8988T (cell line): ENCODE data around the gene RBFOX1.

Source experiments
- DNase-seq: peaks from one replicate; pipeline ENCODE4 v3.0.0; 2011

The RBFOX1 gene

DNA sequence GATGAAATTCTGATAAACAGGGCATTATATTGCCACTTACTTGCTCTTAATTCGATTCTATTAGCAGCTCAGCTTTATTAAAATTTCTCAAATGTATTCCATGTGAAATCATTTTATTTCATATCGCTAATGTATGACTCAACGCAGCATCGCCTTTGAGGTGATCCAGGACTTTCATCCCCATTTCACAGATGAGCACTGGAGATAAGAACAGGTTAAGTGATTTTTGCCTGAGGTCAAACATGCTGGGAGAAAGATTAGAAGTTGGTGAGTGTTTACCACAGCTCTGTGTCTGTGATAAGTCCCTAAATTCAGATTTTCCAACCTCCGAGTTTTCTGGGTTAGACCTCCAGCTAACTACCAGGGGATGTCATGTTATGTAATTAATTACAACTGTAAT lies 43.6 kb downstream of the RBFOX1 start:
- DNase-seq, result no peak

GRCh38 chr16:7377231-7377630 lies 44.6 kb downstream of the RBFOX1 start:
- DNase-seq, result no peak

DNA sequence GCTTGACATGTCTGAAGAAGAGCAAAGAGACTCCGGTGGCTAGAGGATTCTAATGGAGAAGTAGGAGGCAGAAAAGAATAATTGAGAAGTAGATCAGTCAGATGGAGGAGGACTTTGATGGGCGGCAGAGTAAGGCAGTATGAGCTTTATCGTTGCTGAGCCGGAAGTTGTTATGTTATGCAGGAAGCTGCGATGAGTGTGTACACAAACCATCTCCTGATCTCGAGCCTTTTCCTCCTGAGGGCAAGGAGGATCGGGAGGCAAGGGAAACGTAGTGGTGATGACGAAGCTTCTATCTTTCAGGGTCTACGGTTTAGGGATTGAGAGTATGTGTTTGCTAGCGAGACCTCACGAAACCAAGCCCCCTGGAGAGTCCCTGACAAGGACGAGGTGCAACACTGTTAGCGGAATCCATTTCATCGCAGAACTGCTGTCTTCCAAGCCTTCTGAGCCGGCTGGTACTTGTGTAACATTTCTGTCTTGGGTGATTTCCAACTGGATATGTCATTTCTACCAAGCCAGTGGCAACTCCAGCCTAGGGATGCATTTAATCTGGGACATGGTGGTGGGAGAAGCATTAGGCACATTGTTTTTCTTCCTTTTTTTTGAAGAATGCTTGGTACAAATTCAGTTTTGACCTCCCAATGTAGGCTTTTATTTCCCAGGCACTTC lies 45.5 kb downstream of the RBFOX1 start:
- DNase-seq, result no peak

- no peak for DNase-seq
These were observed 47.8 kb downstream of the RBFOX1 start for GRCh38 chr16:7380441-7380840.

GRCh38 chr16:7380911-7381310 lies 48.3 kb downstream of the RBFOX1 start:
- DNase-seq, result no peak

DNA sequence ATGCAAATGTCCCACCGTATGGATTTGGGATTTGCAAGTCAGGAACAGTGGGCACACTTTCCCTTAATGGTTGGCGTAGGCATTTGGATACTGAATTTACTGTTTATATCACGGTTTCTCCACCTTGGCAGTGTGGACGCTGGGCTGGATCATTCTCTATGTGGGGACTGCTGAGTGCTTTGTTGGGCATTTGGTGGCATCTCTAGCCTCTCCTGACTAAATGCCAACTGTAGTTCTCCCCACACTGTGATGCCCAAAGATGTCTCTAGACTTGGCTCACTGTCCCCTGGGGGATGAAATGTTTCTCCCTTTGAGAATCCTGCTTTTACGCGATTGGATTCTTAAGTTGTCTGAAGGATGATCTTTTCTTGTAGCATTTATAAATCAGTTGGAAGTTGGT lies 49.0 kb downstream of the RBFOX1 start:
- no peak for DNase-seq

DNA sequence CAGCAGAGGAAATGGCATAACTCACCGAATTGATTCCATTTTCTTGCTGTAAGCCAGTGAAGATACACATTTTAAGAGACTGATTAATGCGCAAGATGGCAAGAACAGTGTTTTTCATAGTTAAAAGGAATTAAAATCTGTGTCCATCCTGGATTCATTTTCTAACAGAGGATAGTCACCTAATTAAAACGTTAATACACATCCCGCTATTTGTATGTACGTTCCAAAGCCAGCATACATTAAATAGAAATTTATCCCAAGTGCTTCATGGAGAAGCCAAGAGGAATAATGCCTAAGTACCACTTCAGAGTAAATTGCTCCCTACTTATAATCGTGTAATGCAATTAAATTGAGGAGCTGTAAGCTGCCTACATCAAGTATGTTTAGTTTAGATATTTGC lies 49.9 kb downstream of the RBFOX1 start:
- no peak for DNase-seq

GRCh38 chr16:7390974-7391373 lies 58.3 kb downstream of the RBFOX1 start:
- DNase-seq, result no peak

DNA sequence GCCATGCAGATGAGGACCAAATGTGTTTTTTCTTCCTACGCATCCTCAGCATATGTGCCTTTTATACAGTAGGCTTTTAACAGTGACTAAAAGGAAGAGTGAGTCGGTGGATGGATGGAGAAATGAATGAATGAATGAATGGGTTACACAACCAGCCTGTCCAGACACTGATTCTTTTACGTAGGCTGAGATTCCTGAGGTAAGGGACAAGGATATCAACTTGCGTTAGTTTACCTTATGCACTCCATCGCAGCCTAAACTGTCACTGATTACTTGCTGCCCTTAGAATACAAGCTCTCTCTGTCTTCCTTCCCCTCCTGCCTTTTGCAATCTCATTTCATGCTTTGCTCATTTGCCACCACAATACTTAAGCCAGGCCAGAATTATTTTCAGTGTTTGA lies 59.0 kb downstream of the RBFOX1 start:
- no peak for DNase-seq

DNA sequence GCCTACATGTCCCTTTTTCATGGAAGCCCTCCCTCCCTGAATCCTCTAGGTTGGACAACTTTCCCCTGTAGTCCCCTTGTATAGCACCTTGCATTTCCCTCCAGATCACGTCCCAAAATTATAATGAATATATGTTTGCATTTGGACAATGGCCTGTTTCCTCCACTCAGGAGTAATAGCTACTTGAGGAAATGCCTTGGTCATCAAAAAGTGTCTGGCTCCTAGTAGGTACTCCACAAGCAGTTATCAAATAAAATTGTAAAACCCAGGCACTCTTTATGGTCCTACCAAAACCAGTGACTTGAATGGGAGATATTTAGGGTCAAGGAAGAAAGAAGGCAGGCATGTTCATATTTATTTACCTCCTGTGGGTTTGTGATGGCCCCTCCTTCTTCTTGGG lies 59.6 kb downstream of the RBFOX1 start:
- no peak for DNase-seq

DNA sequence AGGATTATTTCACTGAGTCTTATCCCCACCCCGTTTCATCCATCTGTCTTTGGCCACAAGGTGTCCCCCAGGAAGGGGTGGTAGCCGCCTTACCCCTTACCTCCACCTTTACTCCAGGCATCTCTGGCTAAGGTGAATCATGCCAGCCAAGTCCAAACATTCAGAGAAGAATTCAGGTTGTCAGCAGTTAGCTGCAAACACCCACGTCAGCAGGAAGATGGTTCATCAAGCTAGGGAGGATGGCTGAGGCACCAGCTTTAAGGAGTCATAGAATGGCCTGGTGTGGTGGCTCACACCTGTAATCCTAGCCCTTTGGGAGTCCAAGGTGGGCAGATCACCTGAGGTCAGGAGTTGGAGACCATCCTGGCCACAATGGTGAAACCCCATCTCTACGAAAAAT lies 61.0 kb downstream of the RBFOX1 start:
- no peak for DNase-seq

GRCh38 chr16:7394720-7395336 lies 62.2 kb downstream of the RBFOX1 start:
- DNase-seq, result no peak

- DNase-seq, result no peak
These were observed 65.3 kb downstream of the RBFOX1 start for GRCh38 chr16:7397901-7398300.

GRCh38 chr16:7398536-7398935 lies 65.9 kb downstream of the RBFOX1 start:
- no peak for DNase-seq

DNA sequence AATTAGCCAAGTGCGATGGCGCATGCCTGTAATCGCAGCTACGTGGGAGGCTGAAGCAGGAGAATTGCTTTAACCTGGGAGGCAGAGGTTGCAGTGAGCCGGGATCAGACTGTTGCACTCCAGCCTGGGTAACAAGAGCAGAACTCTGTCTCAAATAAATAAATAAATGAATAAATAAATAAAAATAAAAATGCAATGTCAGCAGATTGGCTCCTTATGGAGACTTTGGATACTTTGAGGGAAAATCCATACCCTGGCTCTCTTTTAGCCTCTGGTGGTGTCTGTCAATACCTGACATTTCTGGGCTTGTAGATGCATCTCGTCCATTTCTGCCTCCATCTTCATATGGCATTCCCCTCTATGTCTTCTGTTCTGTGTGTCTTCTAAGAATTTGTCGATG lies 66.7 kb downstream of the RBFOX1 start:
- DNase-seq, result no peak

- no peak for DNase-seq
These were observed 67.7 kb downstream of the RBFOX1 start for GRCh38 chr16:7400117-7400890.

- no peak for DNase-seq
These were observed 71.6 kb downstream of the RBFOX1 start for GRCh38 chr16:7404217-7404616.

- DNase-seq, result no peak
These were observed 72.5 kb downstream of the RBFOX1 start for GRCh38 chr16:7405166-7405565.

DNA sequence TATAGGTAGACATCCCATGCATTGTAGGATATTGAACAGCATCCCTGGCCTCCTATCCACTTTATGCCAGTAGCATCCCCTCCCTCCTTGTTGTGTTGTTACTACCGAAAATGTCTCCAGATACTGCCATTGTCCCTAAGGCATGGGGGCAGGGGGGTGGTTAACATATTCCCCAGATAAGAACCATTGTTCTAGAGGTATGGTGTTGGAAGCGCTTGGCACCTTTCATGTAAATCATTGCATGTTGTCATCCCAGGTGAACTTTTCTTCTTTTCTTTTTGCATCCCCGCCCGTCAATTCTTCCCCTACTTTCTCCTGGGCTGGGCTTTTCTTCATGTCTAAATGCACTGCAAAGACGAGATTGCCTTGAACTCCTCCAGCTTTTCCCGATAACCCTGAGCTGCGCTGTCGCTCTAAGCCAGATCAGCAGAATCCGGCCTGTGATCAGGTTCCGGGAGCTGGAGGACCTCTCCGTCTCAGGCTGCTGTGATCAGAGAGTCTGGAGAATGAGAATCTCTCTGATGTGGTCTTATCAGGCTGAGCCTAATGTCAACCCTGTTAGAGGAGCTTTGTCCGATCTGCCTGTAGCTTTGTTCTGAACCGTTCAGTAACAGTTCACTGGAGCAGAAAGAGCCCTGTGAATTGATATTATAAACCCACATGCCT lies 76.2 kb downstream of the RBFOX1 start:
- no peak for DNase-seq

GRCh38 chr16:7419441-7419840 lies 86.8 kb downstream of the RBFOX1 start:
- DNase-seq, result no peak

GRCh38 chr16:7420079-7420478 lies 87.4 kb downstream of the RBFOX1 start:
- DNase-seq, result no peak

DNA sequence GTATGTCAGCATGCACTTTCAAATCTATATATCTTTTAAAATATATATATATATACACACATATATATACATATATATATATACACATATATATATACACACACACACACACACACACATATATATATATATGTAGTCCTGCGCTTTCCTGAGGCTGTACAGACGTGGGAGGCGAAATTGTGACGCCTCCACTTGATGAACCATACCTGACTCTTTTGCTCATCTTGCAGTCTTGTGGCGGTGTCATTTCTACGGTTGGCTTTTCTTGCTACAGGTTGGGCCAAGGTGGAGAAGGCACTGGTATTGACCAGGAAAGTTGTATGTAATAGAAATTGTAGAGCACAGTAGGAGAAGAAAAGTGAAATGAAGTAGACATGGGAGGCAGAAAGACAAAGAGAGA lies 88.2 kb downstream of the RBFOX1 start:
- no peak for DNase-seq

GRCh38 chr16:7421578-7421977 lies 88.9 kb downstream of the RBFOX1 start:
- DNase-seq, result no peak
